Ectodermal cell (in vitro differentiated cells): Measurements from ENCODE around the gene TADA2B.
"Not testable (repeated sequence)": the region's sequence is repeated elsewhere in the genome, so short reads cannot be mapped to it uniquely, and the experiment has no call there.

Experiments used
- H3K27ac ChIP-seq: 2 replicates; pipeline ENCODE4 v1.7.0; 2013; ENCODE audit warnings: mild to moderate bottlenecking, low read depth, low read length; ENCODE audit not compliant: insufficient read depth, poor library complexity, severe bottlenecking
- H3K27me3 ChIP-seq: 2 replicates; pipeline ENCODE4 v1.7.0; 2013; ENCODE audit warnings: mild to moderate bottlenecking, low read length; ENCODE audit not compliant: insufficient read depth, control insufficient read depth, poor library complexity, severe bottlenecking
- H3K36me3 ChIP-seq: one replicate; pipeline ENCODE4 v1.7.0; 2013; ENCODE audit warnings: low read length; ENCODE audit not compliant: control insufficient read depth, insufficient read depth
- H3K4me1 ChIP-seq: one replicate; pipeline ENCODE4 v1.7.0; 2013; ENCODE audit warnings: low read length; ENCODE audit not compliant: control insufficient read depth, insufficient read depth
- H3K4me3 ChIP-seq: 2 replicates; pipeline ENCODE4 v1.7.0; 2013; ENCODE audit warnings: low read depth, low read length, control low read depth; ENCODE audit not compliant: insufficient read depth
- H3K9me3 ChIP-seq: 2 replicates; pipeline ENCODE4 v1.7.0; 2013; ENCODE audit warnings: mild to moderate bottlenecking, low read length, moderate library complexity; ENCODE audit not compliant: control insufficient read depth
- WGBS, 2 experiments: methylation state at CpG; one replicate each; pipeline ENCODE4 v1.1.7; 2013; ENCODE audit warnings: missing lambda C conversion rate in 2 of 2; 5-methylcytosine and 5-hydroxymethylcytosine counted together

Gene TADA2B

DNA sequence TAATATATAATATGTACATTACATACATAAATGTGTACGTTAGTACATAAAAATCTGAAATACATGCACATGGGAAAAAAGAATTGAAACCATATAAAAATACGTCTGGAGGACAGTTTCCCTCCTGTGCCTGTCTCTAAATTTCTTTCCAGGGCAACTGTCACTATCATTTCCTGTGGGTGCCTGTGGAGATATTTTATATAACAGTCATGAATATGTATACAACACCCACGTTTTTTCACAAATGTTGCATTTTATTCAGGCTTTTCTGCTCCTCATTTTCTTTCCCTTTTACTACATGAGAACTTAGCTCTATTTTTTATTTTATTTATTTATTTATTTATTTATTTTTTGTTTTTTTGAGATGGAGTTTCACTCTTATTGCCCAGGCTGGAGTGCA is 48.9 kb downstream of the TADA2B start:
- Histone ChIP-seq H3K27me3 (peaks cover 54% of the 10 kb centered on the region), H3K36me3 (no peaks in the 10 kb centered on the region), H3K4me1 (no peaks in the 10 kb centered on the region), H3K9me3 (peaks cover 2% of the 10 kb centered on the region), H3K27ac (no peak overlapping the region), H3K4me3 (no peak overlapping the region)
- WGBS, 2 experiments = 50 to 61% methylated on average over 1 to 3 of the region's 3 CpGs

DNA sequence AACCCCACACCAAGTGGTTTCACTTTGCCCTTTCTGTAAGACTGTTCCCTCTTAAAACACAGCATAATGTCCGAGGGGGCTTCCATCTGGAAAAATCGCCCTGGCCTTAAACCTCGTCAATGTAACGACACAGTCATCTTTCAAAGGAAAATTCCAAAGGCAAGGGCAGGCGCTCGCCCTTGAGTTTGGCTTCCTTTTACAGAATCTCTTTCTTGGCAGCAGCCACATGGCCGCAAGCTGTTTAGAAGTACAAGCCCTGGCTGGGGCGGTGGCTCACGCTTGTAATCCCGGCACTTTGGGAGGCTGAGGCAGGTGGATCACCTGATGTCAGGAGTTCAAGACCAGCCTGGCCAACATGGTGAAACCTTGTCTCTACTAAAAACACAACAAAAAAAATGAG is 51.7 kb downstream of the TADA2B start:
- Histone ChIP-seq H3K27me3 (peaks cover 36% of the 10 kb centered on the region), H3K27ac (no peak overlapping the region), H3K36me3 (no peaks in the 10 kb centered on the region), H3K4me1 (no peaks in the 10 kb centered on the region), H3K9me3 (no peaks in the 10 kb centered on the region), H3K4me3 (no peak overlapping the region)
- WGBS, 2 experiments = 91% methylated on average over 10 of the region's 10 CpGs

DNA sequence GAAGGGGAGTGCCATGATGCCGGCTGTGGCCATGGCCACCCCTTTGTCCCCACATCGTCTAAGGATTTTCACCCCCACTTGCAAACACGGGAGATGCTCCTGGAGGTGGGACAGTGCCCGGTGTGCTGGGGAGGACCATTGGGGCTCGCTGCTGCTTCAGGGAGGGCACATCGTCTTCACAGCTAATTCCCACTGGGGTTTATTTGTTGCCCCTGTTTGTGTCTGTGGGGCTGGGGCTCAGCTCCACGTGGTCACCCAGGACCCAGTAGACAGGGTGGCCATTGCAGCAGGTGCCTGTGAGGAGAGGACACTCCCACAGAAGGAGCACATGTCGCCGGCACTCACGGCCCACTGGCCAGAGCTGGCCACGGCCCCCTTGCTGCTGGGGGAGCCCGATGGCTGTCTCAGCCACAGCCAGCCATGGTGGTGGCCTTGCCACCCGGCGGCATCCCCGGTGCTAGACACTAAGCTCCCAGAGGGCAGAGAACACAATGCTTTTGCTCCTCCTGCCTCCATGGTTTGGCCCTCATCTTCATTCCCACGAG is 52.5 kb downstream of the TADA2B start:
- H3K4me3 ChIP-seq = no peak overlapping the region
- no peaks in the 10 kb centered on the region for H3K4me1 ChIP-seq
- no peaks in the 10 kb centered on the region for H3K36me3 ChIP-seq
- no peak overlapping the region for H3K27ac ChIP-seq
- WGBS, 2 experiments = 91% methylated on average over 16 of the region's 16 CpGs
- no peaks in the 10 kb centered on the region for H3K9me3 ChIP-seq
- H3K27me3 ChIP-seq = peaks cover 33% of the 10 kb centered on the region

DNA sequence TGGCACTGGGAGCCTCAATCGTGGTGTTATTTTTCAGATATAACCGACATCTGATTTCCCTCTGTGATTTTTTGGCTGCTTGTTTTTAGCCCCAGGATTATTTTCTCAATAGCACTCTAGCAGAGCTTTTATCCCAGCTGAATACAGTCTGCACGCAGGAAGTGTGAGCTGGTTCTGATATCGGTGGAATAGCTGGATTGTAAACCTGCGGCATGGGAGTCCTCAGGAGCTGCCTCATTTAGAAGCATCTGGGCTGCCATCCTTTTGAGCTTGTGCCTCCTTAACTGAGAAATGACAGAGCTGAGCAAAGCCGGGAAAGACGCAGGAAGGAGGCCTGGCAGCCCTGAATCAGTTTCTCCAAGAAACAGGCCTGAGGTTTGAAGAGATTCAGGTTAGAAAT is 53.1 kb downstream of the TADA2B start:
- no peaks in the 10 kb centered on the region for H3K36me3 ChIP-seq
- H3K27me3 ChIP-seq = peaks cover 27% of the 10 kb centered on the region
- 94 to 95% methylated on average over 7 of the region's 7 CpGs for WGBS, 2 experiments
- no peaks in the 10 kb centered on the region for H3K4me1 ChIP-seq
- no peaks in the 10 kb centered on the region for H3K9me3 ChIP-seq
- no peak overlapping the region for H3K4me3 ChIP-seq
- H3K27ac ChIP-seq = no peak overlapping the region

DNA sequence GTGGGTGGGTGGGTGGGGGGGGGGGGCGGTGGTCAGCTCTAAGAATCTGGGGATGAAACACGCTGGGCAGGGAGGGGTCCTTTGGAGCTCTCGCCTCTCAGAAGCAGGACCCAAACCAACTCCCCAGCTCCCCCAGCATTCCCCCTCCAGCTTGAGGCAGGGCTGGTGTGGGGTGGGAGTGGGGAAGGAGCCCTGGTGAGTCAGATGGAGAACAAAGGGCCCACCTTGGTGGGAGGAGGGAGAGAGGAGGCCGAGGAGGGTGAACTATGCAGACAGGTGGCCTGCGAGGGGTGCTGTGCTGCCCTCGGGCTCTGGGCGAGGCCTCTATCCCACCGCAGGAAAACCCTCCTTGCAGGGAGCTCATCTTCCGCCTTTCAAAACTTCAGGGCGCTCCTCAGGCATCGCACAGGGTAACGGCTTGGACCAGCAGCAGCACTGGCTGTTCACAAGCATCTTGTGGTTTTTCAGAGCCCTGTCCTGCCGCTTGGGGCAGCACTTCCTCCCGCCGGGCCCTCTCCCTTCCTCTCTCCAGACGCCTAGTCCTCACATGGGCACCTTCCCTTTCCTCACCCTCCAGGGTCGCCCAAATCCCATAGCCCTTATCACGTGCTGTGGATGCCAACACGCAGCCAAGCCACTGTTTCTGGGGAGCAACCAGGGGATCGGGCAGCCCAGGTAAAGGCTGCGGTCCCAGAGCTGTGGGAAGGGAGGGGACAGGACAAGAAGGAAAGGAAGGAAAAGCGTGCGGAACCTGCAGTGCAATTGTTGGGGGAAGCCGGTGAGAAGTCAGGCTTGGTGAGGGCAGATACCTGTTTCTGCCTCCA is 58.7 kb downstream of the TADA2B start:
- WGBS, 2 experiments = 14 to 16% methylated on average over 21 to 22 of the region's 24 CpGs
- Histone ChIP-seq H3K4me1 (peaks cover 7% of the 10 kb centered on the region), H3K9me3 (no peaks in the 10 kb centered on the region), H3K27ac (no peak overlapping the region), H3K36me3 (no peaks in the 10 kb centered on the region), H3K27me3 (peaks cover 14% of the 10 kb centered on the region), H3K4me3 (peak overlapping the region; percentile 24)

DNA sequence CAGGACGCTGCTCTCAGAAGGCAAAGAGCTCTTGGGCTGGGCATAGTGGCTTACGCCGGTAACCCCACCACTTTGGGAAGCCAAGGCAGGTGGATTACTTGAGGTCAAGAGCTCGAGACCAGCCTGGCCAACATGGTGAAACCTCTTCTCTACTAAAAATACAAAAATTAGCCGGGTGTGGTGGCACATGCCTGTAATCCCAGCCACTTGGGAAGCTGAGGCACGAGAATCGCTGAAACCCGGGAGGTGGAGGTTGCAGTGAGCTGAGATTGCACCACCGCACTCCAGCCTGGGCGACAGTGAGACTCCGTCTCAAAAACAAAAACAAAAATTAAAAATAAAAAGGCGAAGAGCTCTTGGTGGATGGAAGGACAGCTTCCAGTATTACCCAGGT is 59.3 kb downstream of the TADA2B start:
- H3K4me1 ChIP-seq, H3K27ac ChIP-seq, H3K9me3 ChIP-seq, H3K36me3 ChIP-seq: not testable (repeated sequence)
- Histone ChIP-seq H3K27me3 (peaks cover 14% of the 10 kb centered on the region), H3K4me3 (peak overlapping the region; percentile 57)
- WGBS, 2 experiments = 72 to 74% methylated on average over 12 of the region's 12 CpGs

DNA sequence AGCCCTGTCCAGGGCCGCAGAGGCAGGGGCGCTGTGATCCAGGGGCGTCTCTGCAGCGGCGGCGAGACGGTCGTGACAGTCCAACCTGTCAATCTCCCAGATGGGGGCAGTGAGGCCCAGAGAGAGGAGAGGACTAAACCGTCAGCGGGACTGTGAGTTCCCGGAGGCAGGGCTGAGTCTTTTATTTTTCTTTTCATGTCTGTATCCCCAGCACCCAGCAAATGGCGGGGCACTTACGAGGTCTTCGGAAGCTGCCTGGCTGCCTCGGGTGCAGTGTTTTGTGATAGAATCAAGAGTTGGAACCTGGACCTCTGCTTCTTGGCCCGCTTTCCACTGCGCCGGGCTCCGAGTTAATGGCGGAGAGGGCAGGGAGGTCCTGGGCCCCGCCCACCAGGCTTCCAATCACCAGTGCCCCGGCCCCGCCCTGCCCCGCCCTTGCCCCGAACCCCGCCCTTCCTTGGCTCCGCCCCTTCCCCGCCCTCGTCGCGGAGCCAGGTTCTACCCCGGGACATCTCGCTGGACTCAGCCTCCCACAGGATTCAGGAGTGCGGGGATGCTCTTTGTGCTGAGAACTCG is 59.9 kb downstream of the TADA2B start:
- no peaks in the 10 kb centered on the region for H3K9me3 ChIP-seq
- H3K27me3 ChIP-seq = peaks cover 14% of the 10 kb centered on the region
- peak overlapping the region; percentile 57 for H3K4me3 ChIP-seq
- 1% methylated on average over 35 of the region's 35 CpGs for WGBS, 2 experiments
- H3K27ac ChIP-seq = no peak overlapping the region
- peaks cover 7% of the 10 kb centered on the region for H3K4me1 ChIP-seq
- H3K36me3 ChIP-seq = no peaks in the 10 kb centered on the region

DNA sequence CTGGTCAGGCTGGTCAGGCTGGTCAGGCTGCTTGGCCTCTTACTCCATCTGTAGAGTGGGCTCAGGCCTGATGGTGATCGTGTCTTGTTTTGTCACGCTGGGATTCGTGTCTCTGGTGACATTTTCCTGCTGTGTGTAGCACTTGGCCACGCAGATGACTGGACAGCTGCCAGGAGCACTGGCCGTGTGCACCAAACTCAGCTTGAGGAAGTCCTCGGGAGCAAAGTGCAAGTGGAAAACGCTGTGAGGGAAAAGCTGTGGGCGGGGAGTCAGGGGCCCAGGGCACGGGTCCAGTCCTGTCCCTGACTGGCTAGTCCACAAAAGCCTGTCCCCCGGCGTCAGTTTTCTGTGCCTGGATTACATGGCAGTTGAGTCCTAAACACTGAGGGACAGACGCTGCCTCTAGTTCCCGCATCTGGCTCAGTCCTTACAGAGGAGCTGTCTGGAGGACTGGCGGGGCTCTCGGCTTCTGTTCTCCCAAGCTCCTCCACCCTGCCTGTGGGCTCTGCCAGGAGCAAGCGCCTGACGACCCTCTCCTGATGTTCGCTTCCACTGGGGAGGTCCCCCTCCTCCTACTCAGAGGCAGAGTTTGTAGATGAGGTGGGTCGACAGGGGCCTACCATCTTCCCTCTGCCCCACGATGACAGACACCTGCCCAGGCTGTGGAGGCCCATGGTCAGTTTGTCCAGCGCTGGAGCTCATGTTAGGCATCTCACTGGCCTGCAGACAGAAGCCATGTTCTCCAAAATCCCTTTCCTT is 60.6 kb downstream of the TADA2B start:
- Histone ChIP-seq H3K9me3 (no peaks in the 10 kb centered on the region), H3K27me3 (peaks cover 14% of the 10 kb centered on the region), H3K27ac (no peak overlapping the region), H3K4me1 (peaks cover 7% of the 10 kb centered on the region), H3K4me3 (peak overlapping the region; percentile 57), H3K36me3 (no peaks in the 10 kb centered on the region)
- WGBS, 2 experiments = 66 to 70% methylated on average over 21 of the region's 21 CpGs

DNA sequence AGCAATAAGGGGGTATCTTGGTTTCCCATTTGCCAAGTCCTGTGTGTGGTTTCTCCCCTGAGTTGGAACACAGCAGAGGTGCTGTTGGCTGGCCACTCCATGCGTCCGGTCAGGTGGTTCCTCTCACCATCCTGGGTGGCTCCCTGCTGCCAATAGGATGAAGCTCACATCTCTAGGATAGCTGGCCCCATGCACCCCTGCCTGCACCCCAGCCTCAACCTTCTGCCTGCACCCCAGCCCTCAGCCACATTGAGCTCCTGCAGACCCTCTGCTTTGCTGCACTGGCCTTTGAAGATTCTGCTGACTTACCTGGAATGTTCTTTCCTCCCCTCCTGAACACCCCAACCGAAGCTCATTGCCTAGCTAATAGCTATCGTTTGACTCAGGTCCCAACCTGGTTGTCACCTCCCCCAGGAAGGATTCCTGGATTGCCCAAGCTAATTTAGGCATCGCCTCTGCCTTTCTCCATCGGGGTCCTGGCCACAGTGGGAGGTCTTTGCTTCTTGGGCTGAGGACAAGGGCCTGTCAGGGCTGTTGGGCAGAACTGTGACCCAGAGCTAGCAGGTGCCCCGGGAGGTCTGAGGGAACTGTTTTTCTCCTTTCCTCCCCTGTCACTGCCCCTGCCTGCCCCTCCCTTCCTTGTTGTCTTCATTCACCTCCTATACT is 61.3 kb downstream of the TADA2B start:
- H3K27me3 ChIP-seq = peaks cover 14% of the 10 kb centered on the region
- H3K4me3 ChIP-seq = no peak overlapping the region
- no peak overlapping the region for H3K27ac ChIP-seq
- peaks cover 7% of the 10 kb centered on the region for H3K4me1 ChIP-seq
- H3K9me3 ChIP-seq = no peaks in the 10 kb centered on the region
- 78 to 88% methylated on average over 7 of the region's 7 CpGs for WGBS, 2 experiments
- no peaks in the 10 kb centered on the region for H3K36me3 ChIP-seq
